ENCODE data around the gene SLC9B2.

Gene SLC9B2

DNA sequence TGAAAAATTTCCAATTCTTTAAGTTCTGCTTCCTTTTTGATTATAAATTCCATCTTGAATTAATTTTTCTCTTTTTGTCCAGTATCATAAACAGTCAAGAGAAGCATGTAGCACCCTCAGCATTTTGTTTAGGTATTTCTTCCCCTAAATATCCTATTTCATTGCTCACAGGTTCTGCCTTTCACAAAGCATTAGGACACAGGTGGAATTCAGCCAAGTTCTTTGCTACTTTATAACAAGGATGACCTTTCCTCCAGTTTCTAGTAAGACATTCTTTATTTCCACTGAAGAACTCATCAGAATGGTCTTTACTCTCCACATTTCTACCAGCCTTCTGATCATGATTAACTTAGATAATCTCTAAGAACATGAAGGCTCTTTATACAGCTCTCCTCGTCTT, 64.5 kb downstream of the SLC9B2 start:
- no peak overlapping the region for H3K27ac Mint-ChIP-seq
- DNase-seq: no peak

GRCh38 chr4:103011378-103012025, 65.1 kb downstream of the SLC9B2 start:
- Mint-ChIP-seq H3K27ac (no peak overlapping the region), H3K27me3 (ENCODE audit: low read depth, poor library complexity) (peaks cover 9% of the 10 kb centered on the region), H3K4me3 (no peak overlapping the region), H3K9me3 (no peaks in the 10 kb centered on the region), H3K4me1 (no peaks in the 10 kb centered on the region), H3K36me3 (ENCODE audit: low read depth) (no peaks in the 10 kb centered on the region)
- DNase-seq: no peak
- TF ChIP-seq, protein P1, sequence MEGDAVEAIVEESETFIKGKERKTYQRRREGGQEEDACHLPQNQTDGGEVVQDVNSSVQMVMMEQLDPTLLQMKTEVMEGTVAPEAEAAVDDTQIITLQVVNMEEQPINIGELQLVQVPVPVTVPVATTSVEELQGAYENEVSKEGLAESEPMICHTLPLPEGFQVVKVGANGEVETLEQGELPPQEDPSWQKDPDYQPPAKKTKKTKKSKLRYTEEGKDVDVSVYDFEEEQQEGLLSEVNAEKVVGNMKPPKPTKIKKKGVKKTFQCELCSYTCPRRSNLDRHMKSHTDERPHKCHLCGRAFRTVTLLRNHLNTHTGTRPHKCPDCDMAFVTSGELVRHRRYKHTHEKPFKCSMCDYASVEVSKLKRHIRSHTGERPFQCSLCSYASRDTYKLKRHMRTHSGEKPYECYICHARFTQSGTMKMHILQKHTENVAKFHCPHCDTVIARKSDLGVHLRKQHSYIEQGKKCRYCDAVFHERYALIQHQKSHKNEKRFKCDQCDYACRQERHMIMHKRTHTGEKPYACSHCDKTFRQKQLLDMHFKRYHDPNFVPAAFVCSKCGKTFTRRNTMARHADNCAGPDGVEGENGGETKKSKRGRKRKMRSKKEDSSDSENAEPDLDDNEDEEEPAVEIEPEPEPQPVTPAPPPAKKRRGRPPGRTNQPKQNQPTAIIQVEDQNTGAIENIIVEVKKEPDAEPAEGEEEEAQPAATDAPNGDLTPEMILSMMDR (IDR thresholded peaks at IDR 0.05): no peak

More for the DNA sequence above, 64.5 kb downstream of the SLC9B2 start:
- TF ChIP-seq, protein P1 (IDR thresholded peaks at IDR 0.05): no peak
- H3K36me3 Mint-ChIP-seq (ENCODE audit: low read depth): no peaks in the 10 kb centered on the region
- peaks cover 6% of the 10 kb centered on the region for H3K27me3 Mint-ChIP-seq (ENCODE audit: low read depth, poor library complexity)
- H3K9me3 Mint-ChIP-seq: no peaks in the 10 kb centered on the region
- no peak overlapping the region for H3K4me3 Mint-ChIP-seq
- H3K4me1 Mint-ChIP-seq: no peaks in the 10 kb centered on the region

GRCh38 chr4:103010804-103011203, 65.8 kb downstream of the SLC9B2 start:
- TF ChIP-seq, protein P1 (IDR thresholded peaks at IDR 0.05): no peak
- Mint-ChIP-seq H3K27me3 (ENCODE audit: low read depth, poor library complexity) (peaks cover 16% of the 10 kb centered on the region), H3K4me1 (no peaks in the 10 kb centered on the region), H3K9me3 (no peaks in the 10 kb centered on the region), H3K36me3 (ENCODE audit: low read depth) (no peaks in the 10 kb centered on the region), H3K4me3 (no peak overlapping the region), H3K27ac (no peak overlapping the region)
- no peak for DNase-seq

DNA sequence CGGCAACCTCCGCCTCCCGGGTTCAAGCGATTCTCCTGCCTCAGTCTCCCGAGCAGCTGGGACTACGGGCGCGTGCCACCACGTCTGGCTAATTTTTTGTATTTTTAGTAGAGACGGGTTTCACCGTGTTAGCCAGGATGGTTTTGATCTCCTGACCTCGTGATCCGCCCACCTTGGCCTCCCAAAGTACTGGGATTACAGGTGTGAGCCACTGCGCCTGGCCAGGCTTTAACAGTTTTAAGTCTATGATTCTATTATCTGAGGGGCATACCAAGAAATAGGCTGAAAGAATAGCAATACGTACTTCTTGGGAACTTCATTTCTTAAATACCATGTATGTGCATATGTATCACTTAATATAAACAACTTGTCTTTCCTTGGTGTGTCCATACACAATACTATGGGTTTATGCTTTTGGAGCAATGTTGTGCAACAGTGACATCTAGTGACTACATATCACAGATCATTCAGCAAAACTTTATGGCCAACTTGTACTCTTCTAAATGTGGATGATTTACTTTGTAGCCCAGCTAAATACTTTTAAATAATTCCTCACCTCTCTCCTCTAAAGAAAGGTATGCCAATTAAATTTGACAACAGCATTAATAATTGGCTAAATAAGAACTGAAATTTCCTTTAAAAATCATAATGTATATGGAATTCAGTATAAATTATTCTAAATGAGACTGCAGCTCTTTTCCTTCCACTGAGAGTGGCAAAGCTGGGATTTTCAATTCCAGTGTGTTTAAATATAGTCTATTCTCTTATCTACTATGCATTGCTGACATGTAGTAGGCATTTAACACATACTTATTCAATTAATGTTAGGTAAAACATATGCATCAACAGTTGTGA, 67.5 kb downstream of the SLC9B2 start:
- Mint-ChIP-seq H3K27ac (no peak overlapping the region), H3K27me3 (ENCODE audit: low read depth, poor library complexity) (peaks cover 19% of the 10 kb centered on the region), H3K4me3 (no peak overlapping the region), H3K9me3 (no peaks in the 10 kb centered on the region), H3K4me1 (no peaks in the 10 kb centered on the region), H3K36me3 (ENCODE audit: low read depth) (no peaks in the 10 kb centered on the region)
- TF ChIP-seq, protein P1 (IDR thresholded peaks at IDR 0.05): peak; percentile 82
- no peak for DNase-seq

GRCh38 chr4:103002551-103002950, 74.0 kb downstream of the SLC9B2 start:
- Mint-ChIP-seq H3K4me3 (no peak overlapping the region), H3K36me3 (ENCODE audit: low read depth) (no peaks in the 10 kb centered on the region), H3K27me3 (ENCODE audit: low read depth, poor library complexity) (peaks cover 16% of the 10 kb centered on the region), H3K27ac (no peak overlapping the region), H3K9me3 (peaks cover 5% of the 10 kb centered on the region), H3K4me1 (no peaks in the 10 kb centered on the region)
- no peak for DNase-seq
- TF ChIP-seq, protein P1 (IDR thresholded peaks at IDR 0.05): no peak

Data from nephron progenitor cell (in vitro differentiated cells).